Endothelial cell of umbilical vein (primary cell): ENCODE measurements around the gene SYNPR.

Source experiments
- EZH2 ChIP-seq: IDR thresholded peaks from 2 replicates; pipeline ENCODE4 v1.6.1; 2012; ENCODE audit warnings: borderline replicate concordance, low read depth, mild to moderate bottlenecking, moderate library complexity, low read length, inconsistent platforms; ENCODE audit not compliant: severe bottlenecking
- MYC ChIP-seq: IDR thresholded peaks from one replicate; pipeline ENCODE4 v1.6.1; 2011; ENCODE audit warnings: mild to moderate bottlenecking, low read depth, low read length
- POLR2A ChIP-seq: IDR thresholded peaks from 2 replicates; pipeline ENCODE4 v1.6.1; 2012; ENCODE audit warnings: low read depth, mild to moderate bottlenecking, control low read depth, low read length
- POLR2AphosphoS5 ChIP-seq: IDR thresholded peaks from 2 replicates; pipeline ENCODE4 v1.6.1; 2012; ENCODE audit warnings: low read depth, mild to moderate bottlenecking, control low read depth, low read length, moderate library complexity; ENCODE audit not compliant: insufficient read depth
- TF ChIP-seq, protein P1 (sequence below), 2 donors: IDR thresholded peaks; 1 replicate in 1 of 2; 2 replicates in 1 of 2; pipeline ENCODE4 v1.5.1; 2011; ENCODE audit warnings: low read length in 2 of 2, mild to moderate bottlenecking in 2 of 2, moderate library complexity in 2 of 2, control low read depth in 1 of 2, inconsistent platforms in 1 of 2, low read depth in 1 of 2; ENCODE audit not compliant: insufficient read depth in 1 of 2; ENCODE audit errors: extremely low read depth in 1 of 2

DNA sequence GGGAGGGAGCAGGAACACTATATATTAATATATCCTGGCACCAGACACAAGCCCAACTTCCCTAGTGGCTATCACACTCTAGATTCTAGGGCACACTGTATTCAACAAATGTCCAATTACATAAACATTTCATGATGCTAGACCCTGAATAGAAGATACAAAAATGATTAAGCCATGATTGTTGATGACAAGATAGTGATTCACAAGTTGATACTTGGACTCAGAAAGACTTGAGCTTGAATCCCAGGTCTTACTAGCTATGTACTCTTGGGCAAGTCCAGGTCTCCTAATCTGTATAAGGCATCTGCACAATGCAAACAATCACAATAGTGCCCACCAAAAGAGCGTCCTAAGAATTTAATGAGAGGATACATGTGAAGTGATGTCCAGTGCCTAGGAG lies 364.4 kb downstream of the SYNPR start:
- TF ChIP-seq POLR2A (no peak), EZH2 (no peak), MYC (no peak), POLR2AphosphoS5 (no peak)
- TF ChIP-seq, protein P1, sequence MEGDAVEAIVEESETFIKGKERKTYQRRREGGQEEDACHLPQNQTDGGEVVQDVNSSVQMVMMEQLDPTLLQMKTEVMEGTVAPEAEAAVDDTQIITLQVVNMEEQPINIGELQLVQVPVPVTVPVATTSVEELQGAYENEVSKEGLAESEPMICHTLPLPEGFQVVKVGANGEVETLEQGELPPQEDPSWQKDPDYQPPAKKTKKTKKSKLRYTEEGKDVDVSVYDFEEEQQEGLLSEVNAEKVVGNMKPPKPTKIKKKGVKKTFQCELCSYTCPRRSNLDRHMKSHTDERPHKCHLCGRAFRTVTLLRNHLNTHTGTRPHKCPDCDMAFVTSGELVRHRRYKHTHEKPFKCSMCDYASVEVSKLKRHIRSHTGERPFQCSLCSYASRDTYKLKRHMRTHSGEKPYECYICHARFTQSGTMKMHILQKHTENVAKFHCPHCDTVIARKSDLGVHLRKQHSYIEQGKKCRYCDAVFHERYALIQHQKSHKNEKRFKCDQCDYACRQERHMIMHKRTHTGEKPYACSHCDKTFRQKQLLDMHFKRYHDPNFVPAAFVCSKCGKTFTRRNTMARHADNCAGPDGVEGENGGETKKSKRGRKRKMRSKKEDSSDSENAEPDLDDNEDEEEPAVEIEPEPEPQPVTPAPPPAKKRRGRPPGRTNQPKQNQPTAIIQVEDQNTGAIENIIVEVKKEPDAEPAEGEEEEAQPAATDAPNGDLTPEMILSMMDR (IDR thresholded peaks at IDR 0.05; ENCODE audit: extremely low read depth in 1 of 2, insufficient read depth in 1 of 2, low read depth in 1 of 2, low read length in 2 of 2) = no peak
